Transverse colon (tissue), 4 donors: Measurements from ENCODE around the gene SELENOM. TPM values are rescaled to one million over a fixed set of nuclear protein-coding genes. Genes with fewer than 3 reads are reported as not detected.

Experiments used
- DNase-seq: peaks from one replicate; pipeline ENCODE4 v3.0.0-alpha.2; 2019
- H3K27ac ChIP-seq, 4 donors: fragments of 200-600 bp; sonication (generic); 2 replicates each; pipeline ENCODE4 v1.5.1; 2016 to 2018; ENCODE audit warnings: inconsistent platforms in 4 of 4
- H3K27me3 ChIP-seq: fragments of 200-600 bp; sonication (generic); 2 replicates; pipeline ENCODE4 v1.5.1; 2017; ENCODE audit warnings: inconsistent platforms
- H3K36me3 ChIP-seq, 4 donors: fragments of 200-600 bp; sonication (generic); 2 replicates each; pipeline ENCODE4 v1.5.1; 2017 to 2019; ENCODE audit warnings: inconsistent platforms in 4 of 4
- H3K4me1 ChIP-seq, 4 donors: fragments of 200-600 bp; sonication (generic); 2 replicates each; pipeline ENCODE4 v1.5.1; 2017 to 2020; ENCODE audit warnings: inconsistent platforms in 4 of 4
- H3K4me3 ChIP-seq, 4 donors: fragments of 200-600 bp; sonication (generic); 1 replicate in 1 of 4; 2 replicates in 3 of 4; pipeline versions ENCODE4 v1.5.1 to v1.6.1; 2017 to 2019; ENCODE audit warnings: inconsistent platforms in 4 of 4
- H3K9me3 ChIP-seq, 2 donors: fragments of 200-600 bp; sonication (generic); 2 replicates each; pipeline ENCODE4 v1.5.1; 2017 to 2019; ENCODE audit warnings: inconsistent platforms in 2 of 2
- CTCF ChIP-seq, 5 experiments: fragments of 200-600 bp in 3 of 5; fragments of 450-650 bp in 2 of 5; sonication (generic) in 3 of 5; IDR thresholded peaks; 1 replicate in 2 of 5; 2 replicates in 3 of 5; pipeline ENCODE4 v1.5.1; 2016 to 2017; ENCODE audit warnings: antibody characterized with exemption in 5 of 5, inconsistent platforms in 3 of 5, mild to moderate bottlenecking in 2 of 5, moderate library complexity in 1 of 5
- EP300 ChIP-seq: sonication (generic); formaldehyde crosslinking; IDR thresholded peaks from one replicate; pipeline ENCODE4 v1.6.1; 2017; ENCODE audit warnings: antibody characterized with exemption, low read depth
- POLR2A ChIP-seq: fragments of 450-650 bp; IDR thresholded peaks from one replicate; pipeline ENCODE4 v1.6.1; 2016; ENCODE audit warnings: antibody characterized with exemption, mild to moderate bottlenecking, moderate library complexity
- POLR2AphosphoS5 ChIP-seq, 3 donors: sonication (generic); formaldehyde crosslinking; IDR thresholded peaks; one replicate each; pipeline ENCODE4 v1.6.1; 2016; ENCODE audit warnings: antibody characterized with exemption in 3 of 3
- WGBS, 2 donors: methylation state at CpG; one replicate each; pipeline ENCODE4 v1.1.5; 2018; ENCODE audit warnings: low coverage in 1 of 2; 5-methylcytosine and 5-hydroxymethylcytosine counted together
- in situ Hi-C, 4 donors: fragments of 200-750 bp; cut with MboI; loops; one replicate each; pipeline versions ENCODE4 v1.15.0 to v1.15.1; 2017; ENCODE audit warnings: low sequenced_read_pairs in 3 of 4, low pct_ligation_motif_present in 1 of 4, low pct_unique_long_range_greater_than_20kb in 1 of 4
- intact Hi-C: fragments of 100-400 bp; cut with DNase I; formaldehyde crosslinking; loops from one replicate; pipeline ENCODE4 v1.15.1; 2023; ENCODE audit warnings: low total_unique reads
- total RNA-seq, 4 donors: library from RNA; depleted of rRNA; stranded (reverse); fragments of >200 nt; gene quantifications; one replicate each; pipeline ENCODE4 v1.1.0, GENCODE V29; 2016

The SELENOM gene
- total RNA-seq, 4 donors from 2014 or later: 247 to 334 (median 315) TPM

GRCh38 chr22:31125521-31126117 is 18.3 kb upstream of the SELENOM start:
- H3K4me3 ChIP-seq: no peak overlapping the region
- H3K36me3 ChIP-seq: no peaks in the 10 kb centered on the region
- no peaks in the 10 kb centered on the region for H3K27me3 ChIP-seq
- 76 to 83% methylated on average over 9 to 12 of the region's 12 CpGs for WGBS, 2 donors
- H3K9me3 ChIP-seq: no peaks in the 10 kb centered on the region
- no peak overlapping the region for H3K27ac ChIP-seq
- H3K4me1 ChIP-seq: peaks cover 11 to 21% (median 16%) of the 10 kb centered on the region in 4 donors
- intact Hi-C loops (no loop called here), in situ Hi-C loops (no loop called here)
- no peak for DNase-seq
- TF ChIP-seq EP300 (no peak), POLR2AphosphoS5 (IDR thresholded peaks at IDR 0.05) (no peak), POLR2A (no peak), CTCF (IDR thresholded peaks at IDR 0.05) (no peak)

GRCh38 chr22:31124811-31125465 is 17.6 kb upstream of the SELENOM start:
- Histone ChIP-seq H3K36me3 (no peaks in the 10 kb centered on the region), H3K4me3 (no peak overlapping the region), H3K9me3 (no peaks in the 10 kb centered on the region), H3K4me1 (peaks cover 11 to 21% (median 16%) of the 10 kb centered on the region in 4 donors), H3K27me3 (no peaks in the 10 kb centered on the region), H3K27ac (no peak overlapping the region)
- TF ChIP-seq EP300 (no peak), POLR2AphosphoS5 (IDR thresholded peaks at IDR 0.05) (no peak), CTCF (IDR thresholded peaks at IDR 0.05) (no peak), POLR2A (no peak)
- intact Hi-C loops (no loop called here), in situ Hi-C loops (no loop called here)
- DNase-seq: no peak
- 81% methylated on average over 13 of the region's 14 CpGs; no CpG with 5 or more reads in 1 of the 2 donors for WGBS, 2 donors

GRCh38 chr22:31124290-31124689 is 16.9 kb upstream of the SELENOM start:
- TF ChIP-seq POLR2AphosphoS5 (IDR thresholded peaks at IDR 0.05) (no peak), POLR2A (no peak), CTCF (IDR thresholded peaks at IDR 0.05) (no peak), EP300 (no peak)
- no peaks in the 10 kb centered on the region for H3K36me3 ChIP-seq
- no peaks in the 10 kb centered on the region for H3K9me3 ChIP-seq
- in situ Hi-C loops (no loop called here), intact Hi-C loops (no loop called here)
- no peaks in the 10 kb centered on the region for H3K27me3 ChIP-seq
- peaks cover 11 to 21% (median 16%) of the 10 kb centered on the region in 4 donors for H3K4me1 ChIP-seq
- 60 to 81% methylated on average over 1 to 3 of the region's 3 CpGs for WGBS, 2 donors
- no peak for DNase-seq
- H3K27ac ChIP-seq: no peak overlapping the region
- no peak overlapping the region for H3K4me3 ChIP-seq

- Histone ChIP-seq H3K9me3 (no peaks in the 10 kb centered on the region), H3K27ac (peak overlapping the region; percentile 81 to 83 (median 82)), H3K4me3 (peak overlapping the region; percentile 34 to 53 (median 39)), H3K36me3 (no peaks in the 10 kb centered on the region), H3K4me1 (peaks cover 11 to 25% (median 16%) of the 10 kb centered on the region in 4 donors), H3K27me3 (no peaks in the 10 kb centered on the region)
- intact Hi-C loops: no loop called here
- TF ChIP-seq EP300: no peak
- TF ChIP-seq POLR2AphosphoS5 (IDR thresholded peaks at IDR 0.05): no peak
- no peak for TF ChIP-seq CTCF (IDR thresholded peaks at IDR 0.05)
- no peak for TF ChIP-seq POLR2A
- 56% methylated on average over 4 of the region's 4 CpGs; no CpG with 5 or more reads in 1 of the 2 donors for WGBS, 2 donors
- no peak for DNase-seq
- in situ Hi-C loops: no loop called here
These were observed 15.9 kb upstream of the SELENOM start for GRCh38 chr22:31123292-31123602.
